WTC11 (cell line): Measurements from ENCODE around the gene ZBTB20. TPM values are rescaled to one million over a fixed set of nuclear protein-coding genes. Genes with fewer than 3 reads are reported as not detected.
A peak's percentile ranks its signal among the peaks of the same experiment; 100 is the strongest.
"Not testable (repeated sequence)": the region's sequence is repeated elsewhere in the genome, so short reads cannot be mapped to it uniquely, and the experiment has no call there.

Source experiments
- ATAC-seq: fragments of 200-7000 bp; cut with Tn5 transposase; 2 replicates; pipeline ENCODE4 v1.10.0; 2021; ENCODE audit warnings: mild to moderate bottlenecking, moderate library complexity
- CTCF ChIA-PET: fragments of 300-600 bp; sonication (Branson Sonifier 250); formaldehyde crosslinking; loops from one replicate; lab custom pipeline; 2021; ENCODE audit warnings: antibody characterized with exemption; lab: Charles Lee
- POLR2A ChIA-PET: fragments of 350-600 bp; sonication (Branson Sonifier 250); formaldehyde crosslinking; loops from one replicate; lab custom pipeline; 2021; ENCODE audit warnings: antibody characterized with exemption; lab: Charles Lee
- DNase-seq: peaks from one replicate; pipeline ENCODE4 v3.0.0; 2021; ENCODE audit warnings: low spot score
- H3K27ac Mint-ChIP-seq: 2 replicates; pipeline ENCODE4 v1.8.0; 2021; ENCODE audit warnings: mixed read lengths
- H3K27me3 Mint-ChIP-seq: 2 replicates; pipeline ENCODE4 v1.8.0; 2021; ENCODE audit warnings: low read depth, mild to moderate bottlenecking, moderate library complexity, mixed read lengths
- H3K36me3 Mint-ChIP-seq: 2 replicates; pipeline ENCODE4 v1.8.0; 2021; ENCODE audit warnings: mixed read lengths
- H3K4me1 Mint-ChIP-seq: 2 replicates; pipeline ENCODE4 v1.8.0; 2022; ENCODE audit warnings: mixed read lengths
- H3K4me3 Mint-ChIP-seq: 2 replicates; pipeline ENCODE4 v1.8.0; 2021; ENCODE audit warnings: mild to moderate bottlenecking, moderate library complexity, mixed read lengths
- H3K9me3 Mint-ChIP-seq: 2 replicates; pipeline ENCODE4 v1.8.0; 2021; ENCODE audit warnings: mixed read lengths
- AR ChIP-seq: fragments of 250-450 bp; sonication (Bioruptor Pico); IDR thresholded peaks from 2 replicates; pipeline ENCODE4 v1.9.0; 2021; ENCODE audit warnings: mild to moderate bottlenecking
- ATF2 ChIP-seq: sonication (generic); formaldehyde crosslinking; IDR thresholded peaks from 2 replicates; pipeline ENCODE4 v1.8.1; 2022; ENCODE audit warnings: low read depth, missing genetic modification reagents, borderline replicate concordance
- ATF6 ChIP-seq: sonication (generic); formaldehyde crosslinking; IDR thresholded peaks from 2 replicates; pipeline ENCODE4 v1.8.1; 2023; ENCODE audit warnings: mild to moderate bottlenecking, missing genetic modification reagents
- FOXJ3 ChIP-seq: sonication (generic); formaldehyde crosslinking; IDR thresholded peaks from 2 replicates; pipeline ENCODE4 v1.9.0; 2021; ENCODE audit warnings: missing genetic modification reagents, mild to moderate bottlenecking, borderline replicate concordance
- HMGA2 ChIP-seq: fragments of 250-450 bp; sonication (Bioruptor Pico); IDR thresholded peaks from 2 replicates; pipeline ENCODE4 v1.4.0; 2021; ENCODE audit warnings: mild to moderate bottlenecking, moderate library complexity
- JAZF1 ChIP-seq: fragments of 250-450 bp; sonication (Bioruptor Pico); IDR thresholded peaks from 2 replicates; pipeline ENCODE4 v1.9.0; 2021; ENCODE audit warnings: moderate library complexity, mild to moderate bottlenecking, inconsistent platforms
- JUN ChIP-seq: sonication (generic); formaldehyde crosslinking; IDR thresholded peaks from 2 replicates; pipeline ENCODE4 v1.8.0; 2023; ENCODE audit warnings: mild to moderate bottlenecking, missing genetic modification reagents
- TEAD1 ChIP-seq: sonication (generic); formaldehyde crosslinking; IDR thresholded peaks from 2 replicates; pipeline ENCODE4 v1.8.0; 2022; ENCODE audit warnings: mild to moderate bottlenecking, missing genetic modification reagents
- TP53 ChIP-seq: sonication (generic); formaldehyde crosslinking; IDR thresholded peaks from 2 replicates; pipeline ENCODE4 v1.8.1; 2023; ENCODE audit warnings: mild to moderate bottlenecking, missing genetic modification reagents
- ZBTB43 ChIP-seq: sonication (generic); formaldehyde crosslinking; IDR thresholded peaks from 2 replicates; pipeline ENCODE4 v1.8.1; 2023; ENCODE audit warnings: mild to moderate bottlenecking, missing genetic modification reagents
- ZNF263 ChIP-seq: sonication (generic); formaldehyde crosslinking; IDR thresholded peaks from 2 replicates; pipeline ENCODE4 v1.8.1; 2022; ENCODE audit warnings: low read depth, mild to moderate bottlenecking, moderate library complexity, missing genetic modification reagents
- ZNF423 ChIP-seq: fragments of 250-450 bp; sonication (Bioruptor Pico); IDR thresholded peaks from 2 replicates; pipeline ENCODE4 v2.1.2; 2022; ENCODE audit warnings: mild to moderate bottlenecking, moderate library complexity
- ZNF425 ChIP-seq: fragments of 250-450 bp; sonication (Bioruptor Pico); conservative IDR thresholded peaks from 2 replicates; pipeline ENCODE4 v1.9.0; 2021; ENCODE audit warnings: mild to moderate bottlenecking
- total RNA-seq: library from RNA; stranded (reverse); gene quantifications from 3 replicates; pipeline ENCODE4 v1.2.3, GENCODE V29; 2021

Gene ZBTB20
- total RNA-seq, 1 experiment from 2014 or later, result 1.5 TPM

- TF ChIP-seq ATF6 (no peak), ZBTB43 (CRISPR knock-in tag) (no peak)
Measured at GRCh38 chr3:115113367-115113766, 33.7 kb downstream of the ZBTB20 start (continued).

GRCh38 chr3:115111632-115112031 lies 35.5 kb downstream of the ZBTB20 start:
- Mint-ChIP-seq H3K27me3 (no peaks in the 10 kb centered on the region), H3K4me3 (no peak overlapping the region), H3K36me3 (no peaks in the 10 kb centered on the region), H3K4me1 (no peaks in the 10 kb centered on the region), H3K27ac (no peak overlapping the region), H3K9me3 (peaks cover 4% of the 10 kb centered on the region)
- TF ChIP-seq ZNF263, result no peak
- TF ChIP-seq ZNF423, result no peak
- TF ChIP-seq FOXJ3 (CRISPR knock-in tag), result no peak
- TF ChIP-seq AR (CRISPR knock-in tag), result no peak
- no peak for TF ChIP-seq JAZF1 (CRISPR knock-in tag)
- TF ChIP-seq ZNF425, result no peak
- ATAC-seq (no peak), DNase-seq (no peak)
- POLR2A ChIA-PET, result no interaction called here
- CTCF ChIA-PET, result no interaction called here

- Mint-ChIP-seq H3K4me3 (no peak overlapping the region), H3K36me3 (no peaks in the 10 kb centered on the region), H3K4me1 (no peaks in the 10 kb centered on the region), H3K9me3 (peaks cover 4% of the 10 kb centered on the region), H3K27ac (no peak overlapping the region), H3K27me3 (no peaks in the 10 kb centered on the region)
- no peak for ATAC-seq
- ChIA-PET CTCF (no interaction called here), POLR2A (no interaction called here)
- TF ChIP-seq TEAD1 (CRISPR knock-in tag) (no peak), TP53 (CRISPR knock-in tag) (no peak), JUN (no peak), ATF2 (CRISPR knock-in tag) (no peak), HMGA2 (CRISPR knock-in tag) (peak; percentile 35; the same call in 1 of the 2 replicates)
- DNase-seq, result no peak
Measured at GRCh38 chr3:115110830-115111229, 36.3 kb downstream of the ZBTB20 start.

- ATAC-seq, H3K4me3 Mint-ChIP-seq, H3K36me3 Mint-ChIP-seq, H3K27me3 Mint-ChIP-seq, H3K9me3 Mint-ChIP-seq, H3K4me1 Mint-ChIP-seq, CTCF ChIA-PET, DNase-seq, H3K27ac Mint-ChIP-seq: not testable (repeated sequence)
- POLR2A ChIA-PET, result interaction anchor here (0.7 kb wide), 1 partner anchor 295 kb away, joined by 4 read pairs; no protein-coding TSS in a partner anchor
Measured at GRCh38 chr3:115110066-115110465, 37.0 kb downstream of the ZBTB20 start.
